Spleen (tissue), 11 donors: Measurements from ENCODE around the gene RPTOR. TPM values are rescaled to one million over a fixed set of nuclear protein-coding genes. Genes with fewer than 3 reads are reported as not detected.

Source experiments
- DNase-seq: peaks from one replicate; pipeline ENCODE4 v3.0.0-alpha.2; 2020
- H3K27ac ChIP-seq, 8 donors: fragments of 200-600 bp; sonication (generic) in 7 of 8; 1 replicate in 4 of 8; 2 replicates in 4 of 8; pipeline versions ENCODE4 v1.5.0 to v1.8.0; 2016 to 2021; ENCODE audit warnings: inconsistent platforms in 4 of 8, mild to moderate bottlenecking in 4 of 8, moderate library complexity in 1 of 8
- H3K27me3 ChIP-seq, 7 donors: fragments of 200-600 bp; sonication (generic) in 6 of 7; replicated peaks in 1 of 7; 1 replicate in 4 of 7; 2 replicates in 3 of 7; pipeline versions ENCODE4 v1.5.0 to v1.8.0; 2016 to 2021; ENCODE audit warnings: inconsistent platforms in 3 of 7, mild to moderate bottlenecking in 1 of 7
- H3K36me3 ChIP-seq, 6 donors: fragments of 200-600 bp; sonication (generic) in 5 of 6; 1 replicate in 4 of 6; 2 replicates in 2 of 6; pipeline versions ENCODE4 v1.5.0 to v1.8.0; 2016 to 2021; ENCODE audit warnings: inconsistent platforms in 2 of 6
- H3K4me1 ChIP-seq, 6 donors: fragments of 200-600 bp; sonication (generic) in 5 of 6; 1 replicate in 3 of 6; 2 replicates in 3 of 6; pipeline versions ENCODE4 v1.5.0 to v1.8.0; 2016 to 2021; ENCODE audit warnings: inconsistent platforms in 3 of 6
- H3K4me3 ChIP-seq, 8 donors: fragments of 200-600 bp; sonication (generic) in 7 of 8; 1 replicate in 4 of 8; 2 replicates in 4 of 8; pipeline versions ENCODE4 v1.5.0 to v1.8.0; 2016 to 2021; ENCODE audit warnings: inconsistent platforms in 4 of 8, mild to moderate bottlenecking in 4 of 8, moderate library complexity in 2 of 8
- H3K9me3 ChIP-seq, 8 donors: fragments of 200-600 bp; sonication (generic) in 7 of 8; 1 replicate in 4 of 8; 2 replicates in 4 of 8; pipeline versions ENCODE4 v1.5.0 to v1.8.0; 2016 to 2021; ENCODE audit warnings: inconsistent platforms in 4 of 8
- POLR2A ChIP-seq, 3 donors: fragments of 450-650 bp; IDR thresholded peaks; one replicate each; pipeline ENCODE4 v1.5.1; 2017; ENCODE audit warnings: antibody characterized with exemption in 3 of 3, mild to moderate bottlenecking in 1 of 3
- POLR2AphosphoS5 ChIP-seq, 3 donors: sonication (generic); formaldehyde crosslinking; IDR thresholded peaks; one replicate each; pipeline ENCODE4 v1.5.1; 2017; ENCODE audit warnings: antibody characterized with exemption in 3 of 3
- WGBS, 5 donors: extraction: QIAGEN DNeasy Blood & Tissue Kit in 3 of 5; methylation state at CpG; one replicate each; pipeline versions ENCODE4 v1.1.5 to v1.1.7; 2013 to 2018; 5-methylcytosine and 5-hydroxymethylcytosine counted together
- intact Hi-C: fragments of 100-400 bp; cut with DNase I; formaldehyde crosslinking; loops from one replicate; pipeline ENCODE4 v1.15.0; 2023; ENCODE audit warnings: low total_unique reads
- polyA plus RNA-seq, 3 donors: library from polyadenylated mRNA; stranded (reverse); fragments of 200-250 nt; gene quantifications; one replicate each; pipeline ENCODE4 v1.2.1, GENCODE V29; 2013
- total RNA-seq, 7 donors: library from RNA; depleted of rRNA in 3 of 7; stranded (reverse); fragments of >200 nt in 3 of 7; fragmentation: NEBNext Ultra II Directional in 4 of 7; extraction: Animal tissue kit (Norgen Biotek cat#: 25700) in 4 of 7; gene quantifications; one replicate each; pipeline versions ENCODE4 v1.1.0 to v1.2.1, GENCODE V29; 2016 to 2021
- TF ChIP-seq, protein P1 (sequence below), 11 experiments: fragments of 200-600 bp in 7 of 11; fragments of 450-650 bp in 4 of 11; sonication (generic) in 4 of 11; IDR thresholded peaks in 8 of 11; conservative IDR thresholded peaks in 3 of 11; 1 replicate in 7 of 11; 2 replicates in 4 of 11; pipeline versions ENCODE4 v1.4.0 to v1.8.0; 2016 to 2021; ENCODE audit warnings: antibody characterized with exemption in 11 of 11, inconsistent platforms in 4 of 11, mild to moderate bottlenecking in 1 of 11
- donor health status: healthy with polysubstance abuse.
- donor health status: DM: no; HTN: no; CAD: no; lungs with moderate emphysema.
- donor health status: DM: no; HTN: no; CAD: no.
- donor health status: Bipolar disorder and iron deficiency.
- donor health status: healthy.
- donor health status: DM: no; HTN: no; CAD: no.
- donor health status: DM: yes; HTN: yes; CAD: no.

Gene RPTOR
- total and polyA plus RNA-seq, 10 donors = 3.1 to 61.2 (median 40.7) TPM

GRCh38 chr17:80889231-80890195, 344.9 kb downstream of the RPTOR start:
- intact Hi-C loops = no loop called here
- Histone ChIP-seq H3K4me3 (no peak overlapping the region), H3K27ac (peak overlapping the region in 1 of 8 donors; percentile 73), H3K27me3 (no peaks in the 10 kb centered on the region), H3K36me3 (peaks cover 0 to 94% (median 41%) of the 10 kb centered on the region in 6 donors), H3K9me3 (no peaks in the 10 kb centered on the region), H3K4me1 (peaks cover 0 to 32% (median 13%) of the 10 kb centered on the region in 6 donors)
- peak; percentile 72 for DNase-seq
- peak in 1 of 3 donors; percentile 54 for TF ChIP-seq POLR2AphosphoS5 (IDR thresholded peaks at IDR 0.05)
- TF ChIP-seq, protein P1, sequence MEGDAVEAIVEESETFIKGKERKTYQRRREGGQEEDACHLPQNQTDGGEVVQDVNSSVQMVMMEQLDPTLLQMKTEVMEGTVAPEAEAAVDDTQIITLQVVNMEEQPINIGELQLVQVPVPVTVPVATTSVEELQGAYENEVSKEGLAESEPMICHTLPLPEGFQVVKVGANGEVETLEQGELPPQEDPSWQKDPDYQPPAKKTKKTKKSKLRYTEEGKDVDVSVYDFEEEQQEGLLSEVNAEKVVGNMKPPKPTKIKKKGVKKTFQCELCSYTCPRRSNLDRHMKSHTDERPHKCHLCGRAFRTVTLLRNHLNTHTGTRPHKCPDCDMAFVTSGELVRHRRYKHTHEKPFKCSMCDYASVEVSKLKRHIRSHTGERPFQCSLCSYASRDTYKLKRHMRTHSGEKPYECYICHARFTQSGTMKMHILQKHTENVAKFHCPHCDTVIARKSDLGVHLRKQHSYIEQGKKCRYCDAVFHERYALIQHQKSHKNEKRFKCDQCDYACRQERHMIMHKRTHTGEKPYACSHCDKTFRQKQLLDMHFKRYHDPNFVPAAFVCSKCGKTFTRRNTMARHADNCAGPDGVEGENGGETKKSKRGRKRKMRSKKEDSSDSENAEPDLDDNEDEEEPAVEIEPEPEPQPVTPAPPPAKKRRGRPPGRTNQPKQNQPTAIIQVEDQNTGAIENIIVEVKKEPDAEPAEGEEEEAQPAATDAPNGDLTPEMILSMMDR (IDR thresholded peaks at IDR 0.05 in 8 of 11, conservative IDR thresholded peaks at IDR 0.05 in 3 of 11) = no peak
- WGBS, 5 donors = 72 to 85% (median 79%) methylated on average over 25 to 40 of the region's 40 CpGs

- Histone ChIP-seq H3K4me3 (no peak overlapping the region), H3K27ac (peak overlapping the region in 2 of 8 donors; percentile 73 to 85), H3K27me3 (no peaks in the 10 kb centered on the region), H3K9me3 (no peaks in the 10 kb centered on the region), H3K36me3 (peaks cover 0 to 94% (median 34%) of the 10 kb centered on the region in 6 donors), H3K4me1 (peaks cover 0 to 32% (median 13%) of the 10 kb centered on the region in 6 donors)
- intact Hi-C loops = no loop called here
- TF ChIP-seq, protein P1 (IDR thresholded peaks at IDR 0.05 in 8 of 11, conservative IDR thresholded peaks at IDR 0.05 in 3 of 11) = no peak
- TF ChIP-seq POLR2A (IDR thresholded peaks at IDR 0.05) = no peak
- no peak for TF ChIP-seq POLR2AphosphoS5 (IDR thresholded peaks at IDR 0.05)
- DNase-seq = peak; percentile 65
- WGBS, 5 donors = 80 to 90% (median 83%) methylated on average over 30 to 31 of the region's 31 CpGs
Observed at GRCh38 chr17:80890196-80890920, 345.7 kb downstream of the RPTOR start.

GRCh38 chr17:80890921-80891396, 346.3 kb downstream of the RPTOR start:
- no peaks in the 10 kb centered on the region for H3K27me3 ChIP-seq
- intact Hi-C loops = no loop called here
- H3K4me1 ChIP-seq = peaks cover 0 to 32% (median 13%) of the 10 kb centered on the region in 6 donors
- H3K27ac ChIP-seq = peak overlapping the region in 7 of 8 donors; percentile 27 to 85 (median 72)
- TF ChIP-seq, protein P1 (IDR thresholded peaks at IDR 0.05 in 8 of 11, conservative IDR thresholded peaks at IDR 0.05 in 3 of 11) = no peak
- TF ChIP-seq POLR2A (IDR thresholded peaks at IDR 0.05) = no peak
- no peak for TF ChIP-seq POLR2AphosphoS5 (IDR thresholded peaks at IDR 0.05)
- peaks cover 0 to 94% (median 35%) of the 10 kb centered on the region in 6 donors for H3K36me3 ChIP-seq
- no peak for DNase-seq
- no peaks in the 10 kb centered on the region for H3K9me3 ChIP-seq
- H3K4me3 ChIP-seq = no peak overlapping the region
- WGBS, 5 donors = 72 to 86% (median 84%) methylated on average over 18 of the region's 18 CpGs
